Measurements from ENCODE around the gene TIE1. TPM values are rescaled to one million over a fixed set of nuclear protein-coding genes. Genes with fewer than 3 reads are reported as not detected.

TIE1 gene
- total and polyA plus RNA-seq, 9 of the 15 experiments (the other 6 are each of a cell fraction or from before 2014, with no cell fraction given), result 0.07 to 0.49 (median 0.14) TPM; not detected in 4

- TF ChIP-seq ZBTB40 (IDR thresholded peaks at IDR 0.05), result peak; percentile 84
- TF ChIP-seq ZBTB40 (CRISPR knock-in tag; IDR thresholded peaks at IDR 0.05), result no peak
- peak; percentile 83 for TF ChIP-seq ZNF175 (CRISPR knock-in tag; IDR thresholded peaks at IDR 0.05; ENCODE audit: low read depth)
- TF ChIP-seq ELF1 (tag; IDR thresholded peaks at IDR 0.05), result peak; percentile 62
- peak; percentile 21; the same call in 1 of the 2 replicates for TF ChIP-seq SMAD4 (CRISPR knock-in tag; conservative IDR thresholded peaks at IDR 0.05)
- 0 out of 2 replicates have a peak, but pooled peaks have one; percentile 25 for TF ChIP-seq ELF2 (CRISPR knock-in tag; IDR thresholded peaks at IDR 0.05)
- TF ChIP-seq L3MBTL2 (IDR thresholded peaks at IDR 0.05), result peak; percentile 82
- peak; percentile 51; the same call in 1 of the 2 replicates for TF ChIP-seq CEBPB (tag; IDR thresholded peaks at IDR 0.05)
- TF ChIP-seq NR2C2 (CRISPR knock-in tag; IDR thresholded peaks at IDR 0.05), result no peak
- TF ChIP-seq NR2C2 (tag; IDR thresholded peaks at IDR 0.05), result peak; percentile 43; the same call in 1 of the 2 replicates
- TF ChIP-seq SMAD1 (IDR thresholded peaks at IDR 0.05; ENCODE audit: low read depth, low read length, partially characterized antibody), result no peak
- TF ChIP-seq CEBPG (CRISPR knock-in tag; IDR thresholded peaks at IDR 0.05), result peak; percentile 79
- peak; percentile 49 to 90 for TF ChIP-seq CEBPG (tag; conservative IDR thresholded peaks at IDR 0.05 in 1 of 2, IDR thresholded peaks at IDR 0.05 in 1 of 2)
Observed at GRCh38 chr1:43274125-43274803, 26.5 kb upstream of the TIE1 start (continued).
